Cardiac muscle cell (in vitro differentiated cells and primary cell): ENCODE data around the gene MTOR. TPM values are rescaled to one million over a fixed set of nuclear protein-coding genes. Genes with fewer than 3 reads are reported as not detected.
A peak's percentile ranks its signal among the peaks of the same experiment; 100 is the strongest.
"Not testable (repeated sequence)": the region's sequence is repeated elsewhere in the genome, so short reads cannot be mapped to it uniquely, and the experiment has no call there.

Source experiments
- DNase-seq, 2 donors: peaks; one replicate each; pipeline versions ENCODE4 v3.0.0 to v3.0.0-alpha.2; 2010 to 2017; ENCODE audit warnings: low read depth in 1 of 2, low spot score in 1 of 2
- H3K27ac ChIP-seq: fragments of 200-600 bp; sonication (generic); 2 replicates; pipeline ENCODE4 v1.5.1; 2016
- H3K27me3 ChIP-seq: fragments of 200-600 bp; sonication (generic); 2 replicates; pipeline ENCODE4 v1.6.0; 2016; ENCODE audit warnings: control low read depth
- H3K36me3 ChIP-seq: fragments of 200-600 bp; sonication (generic); 2 replicates; pipeline ENCODE4 v1.5.1; 2016; ENCODE audit warnings: control low read depth
- H3K4me1 ChIP-seq: fragments of 200-600 bp; sonication (generic); 2 replicates; pipeline ENCODE4 v1.8.1; 2017; ENCODE audit warnings: low read depth, mild to moderate bottlenecking, mixed run types
- H3K4me3 ChIP-seq: fragments of 200-600 bp; sonication (generic); 2 replicates; pipeline ENCODE4 v1.5.1; 2016; ENCODE audit warnings: mild to moderate bottlenecking
- H3K9me3 ChIP-seq: fragments of 200-600 bp; sonication (generic); 2 replicates; pipeline ENCODE4 v1.5.1; 2017; ENCODE audit warnings: low read depth, mild to moderate bottlenecking, control low read depth
- polyA plus RNA-seq: library from polyadenylated mRNA; unstranded; fragments of >200 nt; fragmentation: Nextera tagmentation; extraction: Ambion mirVana; gene quantifications from 2 replicates; pipeline ENCODE4 v1.2.1, GENCODE V29; 2016
- total RNA-seq: library from RNA; depleted of rRNA; stranded (reverse); fragments of >200 nt; gene quantifications from 2 replicates; pipeline ENCODE4 v1.2.3, GENCODE V29; 2016
- TF ChIP-seq, protein P1 (sequence below): IDR thresholded peaks from 2 replicates; pipeline ENCODE4 v1.5.1; 2012; ENCODE audit warnings: low read depth, mild to moderate bottlenecking, low read length

The MTOR gene
- total RNA-seq (44.9 and 45.7 TPM in 2 replicates), polyA plus RNA-seq (19.2 and 21.5 TPM in 2 replicates)

GRCh38 chr1:11262171-11263049 is at the start of gene MTOR:
Gene MTOR, minus strand, starts transcription at chr1:11262551. Its CDS starts 3,142 bp downstream, at chr1:11259409.
- H3K36me3 ChIP-seq = peaks cover 17% of the 10 kb centered on the region
- H3K4me3 ChIP-seq = peak within 1 kb of the TSS; percentile 89
- H3K9me3 ChIP-seq = no peaks in the 10 kb centered on the region
- H3K4me1 ChIP-seq = peaks cover 5% of the 10 kb centered on the region
- H3K27me3 ChIP-seq = no peaks in the 10 kb centered on the region
- H3K27ac ChIP-seq = peak within 1 kb of the TSS; percentile 55
- TF ChIP-seq, protein P1, sequence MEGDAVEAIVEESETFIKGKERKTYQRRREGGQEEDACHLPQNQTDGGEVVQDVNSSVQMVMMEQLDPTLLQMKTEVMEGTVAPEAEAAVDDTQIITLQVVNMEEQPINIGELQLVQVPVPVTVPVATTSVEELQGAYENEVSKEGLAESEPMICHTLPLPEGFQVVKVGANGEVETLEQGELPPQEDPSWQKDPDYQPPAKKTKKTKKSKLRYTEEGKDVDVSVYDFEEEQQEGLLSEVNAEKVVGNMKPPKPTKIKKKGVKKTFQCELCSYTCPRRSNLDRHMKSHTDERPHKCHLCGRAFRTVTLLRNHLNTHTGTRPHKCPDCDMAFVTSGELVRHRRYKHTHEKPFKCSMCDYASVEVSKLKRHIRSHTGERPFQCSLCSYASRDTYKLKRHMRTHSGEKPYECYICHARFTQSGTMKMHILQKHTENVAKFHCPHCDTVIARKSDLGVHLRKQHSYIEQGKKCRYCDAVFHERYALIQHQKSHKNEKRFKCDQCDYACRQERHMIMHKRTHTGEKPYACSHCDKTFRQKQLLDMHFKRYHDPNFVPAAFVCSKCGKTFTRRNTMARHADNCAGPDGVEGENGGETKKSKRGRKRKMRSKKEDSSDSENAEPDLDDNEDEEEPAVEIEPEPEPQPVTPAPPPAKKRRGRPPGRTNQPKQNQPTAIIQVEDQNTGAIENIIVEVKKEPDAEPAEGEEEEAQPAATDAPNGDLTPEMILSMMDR = peak; percentile 21
- DNase-seq = peak; percentile 100

GRCh38 chr1:11309385-11309784 is 47.0 kb upstream of the MTOR start:
- Histone ChIP-seq H3K36me3 (no peaks in the 10 kb centered on the region), H3K4me1 (peaks cover 10% of the 10 kb centered on the region), H3K27ac (no peak overlapping the region), H3K4me3 (no peak overlapping the region), H3K9me3 (no peaks in the 10 kb centered on the region), H3K27me3 (no peaks in the 10 kb centered on the region)
- no peak for DNase-seq
- TF ChIP-seq, protein P1 = no peak

GRCh38 chr1:11308699-11309224 is 46.4 kb upstream of the MTOR start:
- H3K4me3 ChIP-seq = no peak overlapping the region
- no peaks in the 10 kb centered on the region for H3K36me3 ChIP-seq
- TF ChIP-seq, protein P1 = no peak
- H3K27ac ChIP-seq = no peak overlapping the region
- no peak for DNase-seq
- H3K9me3 ChIP-seq = no peaks in the 10 kb centered on the region
- H3K27me3 ChIP-seq = no peaks in the 10 kb centered on the region
- H3K4me1 ChIP-seq = peaks cover 10% of the 10 kb centered on the region

DNA sequence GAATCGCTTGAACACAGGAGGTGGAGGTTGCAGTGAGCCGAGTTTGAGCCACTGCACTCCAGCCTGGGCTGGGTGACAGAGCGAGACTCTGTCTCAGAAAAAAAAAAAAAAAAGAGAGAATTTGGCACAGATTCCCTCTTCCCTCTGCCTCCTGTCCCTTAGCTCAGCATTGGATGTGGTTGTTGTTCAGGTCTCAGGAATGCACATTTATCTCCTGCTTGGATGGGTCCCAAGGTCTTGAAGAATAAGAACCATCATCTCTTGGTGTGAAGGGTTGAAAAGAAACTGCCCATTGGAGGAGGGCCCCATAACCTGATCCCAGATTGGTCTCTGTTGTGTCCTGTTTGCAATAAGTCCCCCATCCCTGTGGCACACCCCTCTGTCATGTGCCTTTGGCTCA is 45.5 kb upstream of the MTOR start:
- no peaks in the 10 kb centered on the region for H3K36me3 ChIP-seq
- peaks cover 10% of the 10 kb centered on the region for H3K4me1 ChIP-seq
- H3K27ac ChIP-seq = no peak overlapping the region
- no peaks in the 10 kb centered on the region for H3K27me3 ChIP-seq
- no peaks in the 10 kb centered on the region for H3K9me3 ChIP-seq
- DNase-seq = peak in 1 of 2 donors; percentile 40
- H3K4me3 ChIP-seq = no peak overlapping the region
- TF ChIP-seq, protein P1 = no peak

DNA sequence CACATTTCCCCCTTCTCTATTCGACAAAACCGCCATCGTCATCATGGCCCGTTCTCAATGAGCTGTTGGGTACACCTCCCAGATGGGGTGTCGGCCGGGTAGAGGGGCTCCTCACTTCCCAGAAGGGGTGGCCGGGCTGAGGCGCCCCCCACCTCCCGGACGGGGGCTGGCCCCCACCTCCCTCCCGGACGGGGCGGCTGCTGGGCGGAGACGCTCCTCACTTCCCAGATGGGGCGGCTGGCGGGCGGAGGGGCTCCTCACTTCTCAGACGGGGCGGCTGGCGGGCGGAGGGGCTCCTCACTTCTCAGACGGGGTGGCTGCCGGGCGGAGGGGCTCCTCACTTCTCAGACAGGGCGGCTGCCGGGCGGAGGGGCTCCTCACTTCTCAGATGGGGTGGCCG is 43.2 kb upstream of the MTOR start:
- DNase-seq = not testable (repeated sequence)

DNA sequence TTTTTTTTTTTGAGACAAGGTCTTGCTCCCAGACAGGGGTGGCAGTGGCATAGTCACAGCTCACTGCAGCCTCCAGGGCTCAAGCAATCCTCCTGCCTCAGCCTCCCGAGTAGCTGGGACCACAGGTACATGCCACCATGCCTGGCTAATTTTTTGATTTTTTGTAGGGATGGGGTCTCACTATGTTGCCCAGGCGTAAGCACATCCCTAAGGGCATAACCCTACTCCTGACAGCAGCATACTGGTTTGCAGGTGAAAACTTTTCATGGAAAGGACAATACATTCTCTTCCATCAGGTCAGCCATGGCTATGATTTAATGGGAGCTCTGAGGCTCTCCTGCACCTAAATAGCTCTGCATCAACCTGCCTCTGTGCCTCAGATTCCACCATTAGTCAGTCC is 40.0 kb upstream of the MTOR start:
- H3K9me3 ChIP-seq = no peaks in the 10 kb centered on the region
- H3K27ac ChIP-seq = no peak overlapping the region
- no peaks in the 10 kb centered on the region for H3K27me3 ChIP-seq
- TF ChIP-seq, protein P1 = no peak
- H3K4me1 ChIP-seq = no peaks in the 10 kb centered on the region
- H3K4me3 ChIP-seq = no peak overlapping the region
- no peaks in the 10 kb centered on the region for H3K36me3 ChIP-seq
- no peak for DNase-seq

More for the DNA sequence above, 43.2 kb upstream of the MTOR start:
- not testable (repeated sequence) for H3K27me3 ChIP-seq, H3K4me3 ChIP-seq, H3K36me3 ChIP-seq, H3K4me1 ChIP-seq, H3K9me3 ChIP-seq, H3K27ac ChIP-seq
